HepG2 (cell line): Measurements from ENCODE around the gene KRTAP12-3. TPM values are rescaled to one million over a fixed set of nuclear protein-coding genes. Genes with fewer than 3 reads are reported as not detected.
A peak's percentile ranks its signal among the peaks of the same experiment; 100 is the strongest.

ENCODE experiments used
- BCL3 ChIP-seq: sonication (generic); formaldehyde crosslinking; IDR thresholded peaks from 2 replicates; pipeline ENCODE4 v1.5.1; 2020; ENCODE audit warnings: mild to moderate bottlenecking, missing genetic modification reagents, moderate library complexity
- CAMTA2 ChIP-seq: sonication (generic); formaldehyde crosslinking; IDR thresholded peaks from 2 replicates; pipeline ENCODE4 v1.4.0; 2020; ENCODE audit warnings: mild to moderate bottlenecking, missing genetic modification reagents, borderline replicate concordance
- DMAP1 ChIP-seq: IDR thresholded peaks from 2 replicates; pipeline ENCODE4 v1.6.1; 2016
- ELK4 ChIP-seq: sonication (generic); formaldehyde crosslinking; IDR thresholded peaks from 2 replicates; pipeline ENCODE4 v1.9.0; 2021; ENCODE audit warnings: missing genetic modification reagents, borderline replicate concordance
- ESRRA ChIP-seq: sonication (generic); formaldehyde crosslinking; IDR thresholded peaks from 2 replicates; pipeline ENCODE4 v1.5.1; 2020; ENCODE audit warnings: mild to moderate bottlenecking, low read depth, missing genetic modification reagents
- MAFF ChIP-seq: IDR thresholded peaks from 2 replicates; pipeline ENCODE4 v1.6.1; 2011; ENCODE audit warnings: low read depth, low read length, improper control_type of control experiment
- NFE2L1 ChIP-seq: sonication (generic); formaldehyde crosslinking; IDR thresholded peaks from 2 replicates; pipeline ENCODE4 v1.4.0; 2020; ENCODE audit warnings: missing genetic modification reagents, mild to moderate bottlenecking, borderline replicate concordance
- NR3C1 ChIP-seq: sonication (generic); formaldehyde crosslinking; IDR thresholded peaks from 2 replicates; pipeline ENCODE4 v1.4.0; 2020; ENCODE audit warnings: missing genetic modification reagents
- PHB2 ChIP-seq: fragments of 450-650 bp; IDR thresholded peaks from 2 replicates; pipeline ENCODE4 v1.6.1; 2018; ENCODE audit not compliant: partially characterized antibody
- TEAD3 ChIP-seq: optimal IDR thresholded peaks from 2 replicates; pipeline ENCODE3; 2016; ENCODE audit warnings: borderline replicate concordance
- ZBTB4 ChIP-seq: sonication (generic); formaldehyde crosslinking; IDR thresholded peaks from 2 replicates; pipeline ENCODE4 v1.4.0; 2020; ENCODE audit warnings: missing genetic modification reagents, mild to moderate bottlenecking, borderline replicate concordance
- ZBTB7B ChIP-seq: sonication (generic); formaldehyde crosslinking; IDR thresholded peaks from 2 replicates; pipeline ENCODE4 v1.4.0; 2020; ENCODE audit warnings: missing genetic modification reagents
- ZNF280D ChIP-seq: sonication (generic); formaldehyde crosslinking; IDR thresholded peaks from 2 replicates; pipeline ENCODE4 v1.5.1; 2020; ENCODE audit warnings: mild to moderate bottlenecking, missing genetic modification reagents
- ZNF510 ChIP-seq: sonication (generic); formaldehyde crosslinking; IDR thresholded peaks from 2 replicates; pipeline ENCODE4 v1.4.0; 2020; ENCODE audit warnings: low read depth, mild to moderate bottlenecking, missing genetic modification reagents
- ZNF550 ChIP-seq: sonication (generic); formaldehyde crosslinking; IDR thresholded peaks from 2 replicates; pipeline ENCODE4 v1.4.0; 2020; ENCODE audit warnings: mild to moderate bottlenecking, missing genetic modification reagents, borderline replicate concordance
- ZNF615 ChIP-seq: sonication (generic); formaldehyde crosslinking; IDR thresholded peaks from 2 replicates; pipeline ENCODE4 v1.5.0; 2020; ENCODE audit warnings: mild to moderate bottlenecking, missing genetic modification reagents, borderline replicate concordance
- ZNF7 ChIP-seq: IDR thresholded peaks from 2 replicates; pipeline ENCODE4 v1.6.1; 2016; ENCODE audit warnings: missing biosample characterization, missing genetic modification reagents
- ZNF761 ChIP-seq: sonication (generic); formaldehyde crosslinking; conservative IDR thresholded peaks from 2 replicates; pipeline ENCODE4 v1.4.0; 2020; ENCODE audit warnings: mild to moderate bottlenecking, missing genetic modification reagents
- polyA plus RNA-seq, 8 experiments: library from polyadenylated mRNA; depleted of rRNA in 3 of 8; stranded (reverse) in 7 of 8; unstranded in 1 of 8; fragments of >200 nt; fragmentation: Illumina TruSeq in 4 of 8; extraction: Trizol in 4 of 8; gene quantifications; 2 replicates each; pipeline versions ENCODE4 v1.2.1 to v1.2.3, GENCODE V29; 2011 to 2016; ENCODE audit warnings: low read depth in 4 of 8, missing spikeins in 1 of 8, mixed read lengths in 1 of 8; ENCODE audit not compliant: insufficient read depth in 1 of 8
- total RNA-seq, 5 experiments: library from RNA; depleted of rRNA; stranded (reverse); fragments of >200 nt; fragmentation: Illumina TruSeq; extraction: Trizol; gene quantifications; 2 replicates each; pipeline ENCODE4 v1.2.3, GENCODE V29; 2016; ENCODE audit warnings: low read depth in 1 of 5
- TF ChIP-seq, protein P1 (sequence below): sonication (generic); formaldehyde crosslinking; IDR thresholded peaks from 2 replicates; pipeline ENCODE4 v1.8.1; 2022; ENCODE audit warnings: mild to moderate bottlenecking, missing genetic modification reagents

The KRTAP12-3 gene
- total and polyA plus RNA-seq, 2 of the 13 experiments (the other 11 are each of a cell fraction or from before 2014, with no cell fraction given): not detected

DNA sequence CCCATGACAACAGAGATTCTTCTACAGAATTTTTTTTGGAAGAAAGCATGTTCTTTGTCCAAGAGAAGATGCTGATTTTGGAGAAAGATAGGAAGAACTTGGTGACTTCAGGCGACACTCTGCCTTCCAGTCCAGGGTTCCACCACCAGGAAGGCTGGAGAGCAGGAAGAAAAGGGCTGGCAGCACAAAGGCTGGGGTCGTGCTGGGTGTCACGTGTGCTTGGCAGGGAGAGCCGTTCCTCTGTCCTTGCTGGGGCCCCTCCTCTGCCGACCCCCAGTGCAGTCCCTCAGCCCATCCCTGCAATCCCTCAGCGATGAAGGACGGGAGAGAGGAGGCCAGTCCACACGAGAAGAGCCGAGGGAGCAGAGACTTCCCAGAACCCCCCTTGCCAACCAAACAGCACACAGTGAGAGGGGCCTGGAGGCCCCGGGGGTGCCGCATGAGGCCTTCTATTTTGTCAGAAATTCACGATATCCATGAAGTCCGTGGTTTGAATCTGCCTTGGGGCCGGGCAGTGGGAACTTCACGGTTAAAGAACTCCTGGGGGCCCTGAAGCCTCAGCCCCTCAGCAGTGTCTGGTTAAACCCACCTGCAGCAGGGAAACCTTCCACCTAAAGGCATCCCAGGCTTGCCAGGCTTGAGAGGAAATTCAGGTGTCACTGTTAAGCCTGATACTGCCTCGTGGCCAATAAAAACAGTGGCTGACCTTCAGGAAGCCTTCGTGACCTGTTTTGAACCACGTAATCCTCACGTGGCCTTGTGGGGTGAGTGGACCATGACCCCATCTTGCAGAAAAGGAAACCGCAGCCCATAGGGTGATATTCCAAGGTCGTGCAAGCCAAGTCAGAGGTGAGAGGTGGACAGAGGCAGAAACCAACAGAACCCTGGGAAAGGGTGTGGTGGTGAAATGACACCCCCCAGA, 42.6 kb downstream of the KRTAP12-3 start (continued):
- peak; percentile 27; the same call in 1 of the 2 replicates for TF ChIP-seq BCL3
- TF ChIP-seq CAMTA2 (CRISPR knock-in tag): no peak
- no peak for TF ChIP-seq ZBTB4 (CRISPR knock-in tag)
- no peak for TF ChIP-seq ZNF761 (CRISPR knock-in tag)
- TF ChIP-seq NFE2L1 (CRISPR knock-in tag): no peak
- TF ChIP-seq ZNF510: no peak; the same call in 1 of the 2 replicates
- TF ChIP-seq ZBTB7B: no peak
- no peak for TF ChIP-seq PHB2
- no peak for TF ChIP-seq ZNF550 (CRISPR knock-in tag)
- TF ChIP-seq MAFF: no peak
- TF ChIP-seq ESRRA (CRISPR knock-in tag): peak; percentile 99
- TF ChIP-seq ZNF7 (CRISPR knock-in tag): no peak
- no peak for TF ChIP-seq ELK4 (CRISPR knock-in tag)
- TF ChIP-seq DMAP1 (CRISPR knock-in tag): no peak
- no peak for TF ChIP-seq NR3C1 (CRISPR knock-in tag)
- TF ChIP-seq TEAD3 (CRISPR knock-in tag): peak; percentile 54
- no peak for TF ChIP-seq ZNF615 (CRISPR knock-in tag)
- TF ChIP-seq, protein P1, sequence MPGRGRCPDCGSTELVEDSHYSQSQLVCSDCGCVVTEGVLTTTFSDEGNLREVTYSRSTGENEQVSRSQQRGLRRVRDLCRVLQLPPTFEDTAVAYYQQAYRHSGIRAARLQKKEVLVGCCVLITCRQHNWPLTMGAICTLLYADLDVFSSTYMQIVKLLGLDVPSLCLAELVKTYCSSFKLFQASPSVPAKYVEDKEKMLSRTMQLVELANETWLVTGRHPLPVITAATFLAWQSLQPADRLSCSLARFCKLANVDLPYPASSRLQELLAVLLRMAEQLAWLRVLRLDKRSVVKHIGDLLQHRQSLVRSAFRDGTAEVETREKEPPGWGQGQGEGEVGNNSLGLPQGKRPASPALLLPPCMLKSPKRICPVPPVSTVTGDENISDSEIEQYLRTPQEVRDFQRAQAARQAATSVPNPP (CRISPR knock-in tag): no peak
- peak; percentile 92 for TF ChIP-seq ZNF280D (CRISPR knock-in tag)
